GM19467 (cell line): ENCODE measurements around the gene BCL3.

ENCODE experiments used
- ATAC-seq: cut with Tn5 transposase; IDR thresholded peaks from one replicate; pipeline ENCODE4 v1.9.1; 2021; ENCODE audit warnings: mild to moderate bottlenecking, moderate library complexity; ENCODE audit not compliant: unreplicated experiment

The BCL3 gene

GRCh38 chr19:44741258-44741731, 7.2 kb upstream of the BCL3 start:
- ATAC-seq = no peak

DNA sequence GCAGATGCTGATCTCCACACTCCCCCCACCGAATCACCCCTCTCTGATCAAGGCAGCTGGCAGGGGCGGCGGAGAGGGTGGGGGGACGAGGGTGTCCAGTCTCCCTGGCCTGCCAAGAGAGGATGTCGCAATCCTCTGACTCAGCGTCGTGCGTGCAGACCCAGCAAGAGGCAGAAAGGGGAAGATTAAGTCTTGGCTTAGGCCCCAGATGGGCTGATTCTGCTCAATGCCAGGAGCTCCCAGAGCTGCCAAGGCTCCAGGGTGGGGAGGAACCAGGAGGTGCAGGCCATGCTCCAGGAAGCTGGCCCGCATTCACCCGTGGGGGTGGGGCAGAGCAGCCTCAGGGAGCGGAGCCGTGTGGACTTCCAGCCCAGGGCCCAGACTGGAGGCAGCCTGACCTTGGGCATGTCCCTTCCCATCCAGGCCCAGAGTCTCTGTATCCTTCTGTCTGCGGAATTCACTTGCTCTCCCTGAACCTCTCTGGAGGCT, 6.6 kb upstream of the BCL3 start:
- ATAC-seq = no peak

DNA sequence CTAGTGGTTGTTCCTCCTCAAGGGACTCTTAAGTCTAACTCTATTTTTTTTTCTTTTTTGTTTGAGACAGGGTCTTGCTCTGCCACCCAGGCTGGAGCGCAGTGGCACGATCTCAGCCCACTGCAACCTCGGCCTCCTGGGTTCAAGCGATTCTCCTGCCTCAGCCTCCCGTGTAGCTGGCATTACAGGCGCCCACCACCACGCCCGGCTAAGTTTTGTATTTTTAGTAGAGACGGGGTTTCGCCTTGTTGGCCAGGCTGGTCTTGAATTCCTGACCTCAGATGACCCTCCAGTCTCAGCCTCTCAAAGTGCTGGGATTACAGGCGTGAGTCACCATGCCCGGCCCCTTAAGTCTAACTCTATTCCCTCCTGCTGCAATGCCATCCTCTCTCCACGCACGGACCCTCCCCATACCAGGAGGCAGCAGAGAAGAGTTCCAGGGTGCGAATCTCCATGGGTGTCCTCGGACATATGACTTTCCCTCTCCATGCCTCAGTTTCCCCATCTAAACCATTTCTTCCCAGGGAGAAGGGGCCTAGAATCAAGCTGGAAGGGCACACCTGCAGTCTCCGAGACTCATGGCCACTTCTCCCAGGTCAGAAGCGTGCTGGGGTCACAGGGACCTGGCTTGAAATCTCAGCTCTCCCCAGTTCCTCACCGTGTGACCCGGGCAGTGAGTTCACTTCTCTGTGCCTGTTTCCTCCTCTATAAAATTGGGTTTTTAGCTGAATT, 6.0 kb upstream of the BCL3 start:
- no peak for ATAC-seq

DNA sequence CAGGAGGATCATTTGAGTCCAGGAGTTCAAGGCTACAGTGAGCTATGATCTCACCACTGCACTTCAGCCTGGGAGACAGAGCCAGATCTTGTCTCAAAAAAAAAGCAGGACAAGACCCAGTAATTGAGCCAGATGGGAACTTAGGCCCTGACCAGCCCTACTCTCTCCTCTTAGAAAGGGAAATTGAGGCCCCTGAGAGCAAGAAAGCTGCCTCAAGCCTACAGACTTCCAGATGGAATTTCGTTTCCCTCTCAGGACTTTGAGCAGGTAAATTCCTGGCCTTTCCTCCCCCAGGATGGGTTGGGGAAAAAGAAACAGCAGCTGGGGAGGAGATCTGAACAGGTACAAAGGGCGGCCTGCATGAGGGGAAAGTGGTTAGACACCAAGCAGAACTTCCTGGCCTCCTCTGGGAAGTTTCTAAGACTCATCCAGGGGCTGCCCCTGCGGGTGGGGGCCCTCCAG, 3.6 kb upstream of the BCL3 start:
- ATAC-seq = no peak

- ATAC-seq = no peak
Measured at GRCh38 chr19:44745341-44745831, 3.1 kb upstream of the BCL3 start.

DNA sequence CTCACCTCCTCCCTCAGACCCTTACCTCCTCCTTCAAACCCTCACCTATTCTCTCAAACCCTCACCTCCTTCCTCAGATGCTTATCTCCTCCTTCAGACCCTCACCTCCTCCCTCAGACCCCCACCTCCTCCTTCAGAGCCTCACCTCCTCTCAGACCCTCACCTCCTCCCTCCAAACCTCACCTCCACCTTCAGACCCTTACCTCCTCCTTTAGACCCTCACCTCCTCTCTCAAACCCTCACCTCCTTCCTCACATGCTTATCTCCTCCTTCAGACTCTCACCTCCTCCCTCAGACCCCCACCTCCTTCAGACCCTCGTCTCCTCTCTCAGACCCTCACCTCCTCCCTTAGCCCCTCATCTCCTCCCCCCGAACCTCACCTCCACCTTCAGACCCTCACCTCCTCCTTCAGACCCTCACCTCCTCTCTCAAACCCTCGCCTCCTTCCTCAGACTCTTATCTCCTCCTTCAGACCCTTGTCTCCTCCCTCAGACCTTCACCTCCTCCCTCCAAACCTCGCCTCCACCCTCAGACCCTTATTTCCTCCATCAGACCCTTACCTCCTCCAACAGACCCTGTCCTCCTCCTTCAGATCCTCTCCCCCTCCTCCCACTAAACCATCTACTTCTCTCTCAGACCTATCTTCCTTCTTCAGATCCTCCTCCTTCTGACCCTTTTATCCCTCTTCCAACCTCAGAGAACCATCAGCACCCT, 2.5 kb upstream of the BCL3 start:
- no peak for ATAC-seq

- no peak for ATAC-seq
Measured at GRCh38 chr19:44746616-44746945, 1.9 kb upstream of the BCL3 start.

- peak; percentile 42 for ATAC-seq
Measured at GRCh38 chr19:44746946-44747738, 1.4 kb upstream of the BCL3 start.

DNA sequence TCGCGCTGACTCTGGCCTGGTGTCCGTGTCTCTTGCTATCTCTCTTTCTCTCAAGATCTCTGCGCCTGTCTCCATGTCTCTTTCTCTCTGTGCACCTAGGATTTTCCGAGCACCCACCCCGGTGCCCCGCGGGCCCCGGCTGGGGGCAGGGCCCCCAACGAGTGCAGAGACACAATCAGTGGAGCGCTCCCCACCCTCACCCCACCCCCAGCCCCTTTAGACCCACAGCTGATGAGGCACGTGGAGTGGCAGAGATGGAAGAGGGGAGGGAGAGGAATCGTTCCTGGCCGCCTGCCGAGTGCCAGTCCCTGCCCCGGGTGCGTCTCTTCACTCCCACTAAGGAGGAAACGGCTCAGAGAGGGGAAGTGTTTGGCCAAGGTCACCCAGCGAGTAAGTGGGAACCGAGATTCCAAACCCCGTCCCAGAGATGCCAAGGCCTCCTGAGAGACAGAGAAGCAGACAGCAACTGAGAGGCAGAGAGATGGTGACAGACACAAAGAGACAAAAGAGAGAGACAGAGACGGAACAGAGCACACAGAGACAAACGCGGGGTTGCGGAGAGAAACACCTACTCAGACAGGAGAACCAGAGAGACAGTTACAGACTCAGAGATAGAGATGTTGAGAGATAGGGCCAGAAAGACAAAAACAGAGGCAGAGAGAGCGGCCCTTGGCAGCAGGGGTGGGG, 626 bp upstream of the BCL3 start:
- ATAC-seq = peak; percentile 4

DNA sequence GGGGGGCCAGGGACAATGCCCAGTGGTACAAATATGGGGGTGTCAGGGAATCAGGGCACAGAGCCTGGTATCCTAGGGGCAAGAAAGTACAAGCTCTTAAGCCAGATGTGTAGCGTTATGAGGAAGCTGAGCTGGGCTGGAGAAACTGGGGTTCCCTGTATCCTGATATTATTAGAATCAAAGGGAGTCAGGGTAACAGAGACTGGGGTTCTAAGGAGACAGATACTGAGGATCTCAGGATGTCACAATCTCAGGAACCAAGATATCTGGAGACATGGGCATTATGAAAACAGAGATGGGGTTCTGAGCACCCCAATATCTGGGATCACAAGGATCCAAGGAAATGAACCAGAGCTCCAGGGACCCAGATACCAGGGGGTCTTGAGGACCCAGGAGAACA, 784 bp downstream of the BCL3 start:
- ATAC-seq = no peak

- no peak for ATAC-seq
Measured at GRCh38 chr19:44749994-44750393, 1.5 kb downstream of the BCL3 start.

- ATAC-seq = no peak
Measured at GRCh38 chr19:44752123-44752815, 3.8 kb downstream of the BCL3 start.

DNA sequence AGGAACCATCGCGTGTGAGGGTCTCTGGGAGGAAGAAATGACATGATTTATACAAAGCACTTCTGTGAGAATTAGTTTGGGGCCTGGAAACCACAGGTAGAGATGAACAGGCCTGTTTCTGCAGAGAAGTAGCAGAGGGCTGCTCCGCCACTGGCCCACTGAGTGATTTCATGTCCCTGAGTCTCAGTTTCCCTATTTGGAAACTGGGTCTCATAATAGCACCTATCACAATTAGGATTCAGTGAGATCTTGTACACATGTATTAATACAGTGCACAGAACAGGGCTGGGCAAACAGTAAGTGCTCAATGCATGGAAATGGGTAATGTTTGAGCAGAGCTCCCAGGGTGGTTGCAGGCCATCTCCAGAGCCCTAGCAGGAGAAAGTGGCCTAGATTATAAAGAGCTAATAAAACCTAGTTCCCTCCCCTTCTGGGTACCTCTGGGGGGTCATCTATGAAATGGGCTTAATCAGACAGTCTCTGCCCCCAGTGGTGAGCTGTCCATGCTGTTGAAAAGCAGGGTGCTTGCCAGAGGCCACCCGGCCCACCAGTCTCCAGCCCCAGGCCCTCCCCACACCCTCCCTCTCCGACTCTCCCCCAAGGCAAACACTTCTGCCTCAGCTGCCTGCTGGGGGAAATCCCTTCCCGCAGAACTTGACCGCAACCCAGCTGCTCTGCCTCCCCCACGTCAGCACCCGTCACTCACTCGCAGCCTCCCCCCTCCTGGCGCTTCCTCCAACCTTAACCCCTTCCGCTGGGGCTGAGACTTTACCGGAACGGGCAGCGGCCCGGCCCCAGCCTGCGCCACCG, 4.5 kb downstream of the BCL3 start:
- peak; percentile 71 for ATAC-seq

GRCh38 chr19:44753626-44753931, 5.1 kb downstream of the BCL3 start:
- ATAC-seq = no peak

DNA sequence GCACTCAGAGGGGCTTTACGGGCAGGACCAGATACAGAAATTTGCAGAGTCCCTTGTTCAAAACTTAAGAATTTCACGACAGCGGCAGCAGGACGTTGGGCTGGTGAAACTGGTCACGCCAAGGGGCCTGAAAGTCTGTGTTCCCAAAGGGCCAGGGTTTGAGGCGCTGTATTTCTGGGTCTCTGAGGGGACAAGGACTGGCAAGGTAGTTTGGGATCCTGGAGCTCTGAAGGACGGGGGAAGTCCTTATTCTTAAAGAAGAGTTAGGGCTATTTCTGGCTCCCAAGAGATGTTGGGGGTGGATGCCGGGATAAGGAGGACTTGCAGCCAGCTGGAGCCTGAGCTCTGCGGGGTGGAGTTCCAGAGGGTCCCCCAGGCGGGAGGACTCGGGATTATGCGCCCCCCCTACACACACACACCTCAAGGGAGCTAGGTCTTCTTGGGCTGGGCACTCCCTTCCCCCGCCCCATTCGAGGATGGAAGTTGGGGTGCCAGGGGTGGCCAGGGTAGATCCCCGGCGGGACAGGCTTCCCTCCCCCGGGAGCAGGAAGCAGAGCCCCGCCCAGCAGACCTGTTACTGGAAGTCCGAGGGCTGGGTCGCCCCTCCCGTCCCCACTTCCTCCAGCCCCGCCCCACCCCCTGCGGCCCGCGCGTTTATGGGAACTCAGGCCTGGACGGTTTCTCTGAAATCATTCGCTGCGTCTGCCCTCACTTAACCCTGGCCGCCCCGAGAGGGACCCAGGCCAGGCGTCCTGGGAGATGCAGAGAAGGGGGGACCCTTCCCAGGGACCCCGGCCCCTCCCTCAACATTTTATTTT, 5.6 kb downstream of the BCL3 start:
- ATAC-seq = no peak

- no peak for ATAC-seq
Measured at GRCh38 chr19:44754750-44755080, 6.2 kb downstream of the BCL3 start.

DNA sequence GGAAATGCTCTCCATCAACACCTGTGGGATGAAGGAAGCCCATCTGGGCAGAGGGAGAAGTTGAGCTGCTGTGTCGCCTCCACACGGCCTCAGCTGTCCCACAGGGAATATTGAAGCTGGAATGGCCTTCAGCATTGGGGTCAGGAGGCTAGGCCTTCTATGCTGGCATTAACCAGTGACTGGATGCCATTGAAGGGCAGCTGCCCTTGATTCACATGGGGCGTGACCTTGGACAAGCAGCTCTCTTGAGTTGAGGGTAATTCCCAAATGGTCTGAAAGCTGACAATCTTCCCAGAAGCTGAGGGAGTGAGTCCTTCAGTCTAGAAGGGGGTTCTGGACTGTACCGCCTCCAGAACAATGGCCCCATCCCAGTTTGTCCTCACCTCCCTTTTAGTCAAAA, 6.7 kb downstream of the BCL3 start:
- ATAC-seq = no peak

GRCh38 chr19:44756089-44756562, 7.6 kb downstream of the BCL3 start:
- ATAC-seq = no peak
